Activated T-cell treated with anti-CD3 and anti-CD28 coated beads for 4 hours (primary cell): ENCODE data around the gene ITPR1.

Experiments
- DNase-seq: peaks from one replicate; pipeline ENCODE4 v3.0.0-alpha.2; 2020

The ITPR1 gene

DNA sequence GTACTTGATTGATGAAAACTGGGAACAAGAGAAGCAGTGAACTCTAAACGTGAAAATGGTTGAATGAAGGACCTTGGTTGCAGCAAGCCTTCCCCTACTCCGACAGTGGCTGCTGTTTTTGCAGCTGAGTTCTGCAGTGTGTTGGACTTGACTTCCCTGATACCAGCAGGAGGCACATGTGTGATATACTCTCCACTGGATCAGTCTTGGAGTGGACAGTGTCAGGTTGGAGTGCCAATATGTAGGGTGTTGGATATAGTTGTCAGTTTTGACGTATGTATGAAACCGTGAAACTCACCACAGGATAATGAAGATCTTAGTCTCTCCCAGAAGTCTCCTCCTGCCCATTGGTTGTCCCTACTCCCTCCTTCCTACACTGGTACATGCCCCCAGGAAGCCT, 106.5 kb downstream of the ITPR1 start:
- no peak for DNase-seq

DNA sequence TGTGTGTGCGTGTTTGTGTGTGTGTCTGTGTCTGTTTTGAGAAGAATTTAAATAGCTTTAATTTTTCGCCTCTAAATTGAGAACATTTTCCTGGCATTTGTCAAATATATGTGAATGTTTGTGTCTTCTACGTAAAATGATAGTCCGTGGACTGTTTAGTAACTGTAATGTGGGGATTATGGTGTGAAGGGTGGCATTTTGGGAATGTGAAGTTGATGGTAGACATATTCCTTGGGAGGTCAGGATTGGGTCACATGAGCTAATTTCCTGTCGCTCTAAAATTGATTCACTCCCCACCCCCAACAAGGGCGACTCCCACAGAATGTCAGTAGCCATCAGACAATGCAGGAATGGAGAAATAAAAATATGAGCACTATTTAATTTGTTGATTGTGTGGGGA, 107.3 kb downstream of the ITPR1 start:
- DNase-seq, result no peak

DNA sequence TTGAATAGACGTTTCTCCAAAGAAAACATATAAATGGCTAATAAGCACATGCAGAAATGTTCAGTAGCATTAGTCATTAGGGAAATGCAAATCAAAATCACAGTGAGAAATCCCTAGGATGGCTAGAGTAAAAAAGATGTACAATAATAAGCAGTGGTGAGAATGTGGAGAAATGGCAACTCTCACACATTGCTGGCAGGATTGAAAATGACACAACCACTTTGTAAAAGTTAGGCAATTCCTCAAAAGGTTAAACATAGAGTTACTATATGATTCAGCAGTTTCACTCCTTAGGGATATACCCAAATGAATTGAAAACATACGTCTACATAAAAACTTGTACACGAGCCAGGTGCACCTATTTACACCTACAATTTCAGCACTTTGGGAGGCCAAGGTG, 108.7 kb downstream of the ITPR1 start:
- no peak for DNase-seq

DNA sequence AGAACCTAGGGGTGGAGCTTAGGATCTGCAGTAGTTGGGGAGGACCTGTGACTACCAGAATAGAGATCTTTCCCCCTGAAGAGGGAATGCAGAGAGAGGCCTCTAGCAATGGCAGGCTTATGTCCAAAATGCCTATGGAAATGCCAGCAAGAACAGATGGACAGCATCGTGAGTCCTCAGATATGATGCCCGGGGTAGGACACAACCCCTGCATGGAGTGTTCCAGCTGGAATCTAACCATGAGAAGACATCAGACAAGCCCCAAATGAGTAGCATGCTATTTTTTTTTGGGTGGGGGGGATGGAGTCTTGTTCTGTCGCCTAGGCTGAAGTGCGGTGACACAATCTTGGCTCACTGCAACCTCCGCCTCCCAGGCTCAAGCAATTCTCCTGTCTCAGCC, 111.5 kb downstream of the ITPR1 start:
- DNase-seq, result no peak

DNA sequence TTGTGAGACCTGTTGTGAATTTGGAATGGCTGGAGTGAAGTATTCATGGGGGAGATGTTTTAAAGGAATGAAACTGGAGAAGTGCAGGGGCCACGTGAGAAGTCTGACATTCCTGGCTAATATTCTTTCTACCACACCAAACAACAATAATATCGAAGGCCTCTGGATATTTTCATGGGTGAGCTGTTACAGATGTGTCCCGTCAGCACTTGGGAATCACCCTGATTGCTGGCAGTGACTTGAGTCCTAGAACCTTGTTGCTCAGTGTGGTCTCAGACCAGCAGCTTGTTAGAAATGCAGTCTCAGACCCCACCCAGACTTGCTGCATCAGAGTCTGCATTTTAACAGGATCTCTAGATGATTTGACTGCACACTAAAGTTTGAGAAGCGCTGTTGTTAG, 113.8 kb downstream of the ITPR1 start:
- no peak for DNase-seq

DNA sequence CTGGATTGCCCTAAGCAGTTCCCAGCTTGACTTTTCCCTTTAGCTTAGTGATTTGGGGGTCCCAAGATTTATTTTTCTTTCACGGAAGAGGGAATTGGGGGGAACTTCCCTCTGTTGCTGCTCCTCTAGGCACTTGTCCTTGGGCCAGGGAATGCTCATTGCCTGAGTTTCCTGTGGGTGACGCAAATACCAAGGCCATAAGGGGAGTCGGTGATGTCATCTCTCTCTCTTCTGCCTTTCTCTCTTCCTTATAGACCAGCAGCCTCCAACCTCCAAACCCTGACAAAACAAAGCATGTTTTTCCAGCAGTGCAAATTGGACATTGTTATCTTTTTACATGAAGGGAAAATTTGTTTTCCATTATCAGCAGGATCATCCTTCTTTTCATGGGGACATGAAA, 120.2 kb downstream of the ITPR1 start:
- no peak for DNase-seq

DNA sequence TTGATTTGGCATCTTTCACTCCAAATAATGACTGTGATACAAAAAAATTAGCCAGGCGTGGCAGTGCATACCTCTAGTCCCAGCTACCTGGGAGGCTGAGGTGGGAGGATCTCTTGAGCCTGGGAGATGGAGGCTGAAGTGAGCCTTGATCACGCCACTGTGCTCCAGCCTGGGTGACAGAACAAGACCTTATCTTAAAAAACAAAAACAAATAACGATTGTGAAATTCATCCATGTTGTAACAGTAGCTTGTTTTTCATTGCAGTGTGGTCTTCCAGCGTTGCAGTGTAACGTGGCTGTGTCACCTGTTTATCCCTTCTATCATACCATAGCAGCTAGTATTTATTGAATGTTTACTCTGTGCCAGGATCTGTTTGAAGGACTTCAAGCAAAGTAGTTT, 120.9 kb downstream of the ITPR1 start:
- no peak for DNase-seq

DNA sequence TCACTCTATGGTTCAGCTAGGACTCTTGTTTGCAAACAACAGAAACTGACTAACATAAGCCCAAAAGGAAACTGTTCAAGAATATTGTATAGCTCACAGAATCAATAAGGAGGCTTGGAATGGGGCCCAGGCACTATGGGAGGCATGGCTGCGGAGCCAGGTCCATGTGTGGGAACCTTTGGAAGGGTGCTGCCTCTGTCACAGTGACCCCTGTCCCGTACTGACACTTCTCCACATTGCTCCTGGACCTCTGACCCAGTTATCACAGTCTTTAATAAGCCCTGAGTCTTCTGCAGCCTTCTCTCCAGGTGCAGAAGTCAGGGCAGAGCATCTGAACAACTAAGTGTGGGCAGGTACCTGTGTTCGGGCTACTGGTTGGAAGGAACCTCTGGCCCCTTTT, 121.8 kb downstream of the ITPR1 start:
- no peak for DNase-seq

DNA sequence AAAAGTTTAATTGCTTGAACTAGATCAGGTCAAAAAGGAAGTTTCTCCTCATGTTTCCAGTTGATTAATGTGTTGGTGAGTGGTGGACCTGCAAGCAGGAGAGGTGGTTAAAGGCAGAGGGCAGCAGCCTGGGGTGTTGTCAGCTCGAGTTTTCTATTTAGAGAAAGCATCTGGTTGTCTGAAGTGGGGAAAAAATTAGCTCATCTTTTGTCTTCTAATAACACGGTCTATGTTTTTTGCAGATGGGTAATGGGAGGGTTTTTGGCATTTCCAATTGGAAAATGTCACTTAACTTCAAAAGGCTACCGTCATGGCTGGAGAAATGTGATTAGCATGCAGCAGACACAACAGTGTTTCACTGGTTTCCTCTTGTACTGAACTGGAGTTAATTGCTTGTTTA, 122.6 kb downstream of the ITPR1 start:
- DNase-seq, result no peak

DNA sequence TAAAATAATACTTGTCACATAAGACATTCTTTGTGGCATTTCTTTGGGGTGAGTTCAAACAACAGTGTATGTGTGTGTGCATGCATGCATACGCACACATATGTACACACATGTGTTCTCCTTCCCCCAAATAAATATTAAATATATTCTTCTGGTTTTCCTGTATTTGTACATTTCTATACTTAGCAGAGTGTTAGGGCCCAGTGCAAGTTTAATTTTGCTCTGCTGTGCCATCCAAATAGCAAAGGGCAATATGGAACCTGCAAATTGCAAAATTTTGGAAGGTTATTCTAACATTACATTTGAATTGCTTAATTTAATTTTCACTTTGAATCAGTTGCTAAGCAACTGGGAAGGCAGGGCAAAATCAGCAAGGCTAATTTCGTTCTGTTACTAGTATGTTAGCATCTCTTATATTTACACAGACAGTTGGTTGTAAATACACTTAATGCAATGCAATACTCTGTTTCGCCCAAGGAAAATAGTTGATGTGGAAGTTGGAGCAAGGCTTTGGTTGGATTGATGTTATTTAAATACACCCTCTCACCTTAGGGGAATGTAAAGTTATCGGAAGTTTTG, 130.4 kb downstream of the ITPR1 start:
- DNase-seq, result no peak

DNA sequence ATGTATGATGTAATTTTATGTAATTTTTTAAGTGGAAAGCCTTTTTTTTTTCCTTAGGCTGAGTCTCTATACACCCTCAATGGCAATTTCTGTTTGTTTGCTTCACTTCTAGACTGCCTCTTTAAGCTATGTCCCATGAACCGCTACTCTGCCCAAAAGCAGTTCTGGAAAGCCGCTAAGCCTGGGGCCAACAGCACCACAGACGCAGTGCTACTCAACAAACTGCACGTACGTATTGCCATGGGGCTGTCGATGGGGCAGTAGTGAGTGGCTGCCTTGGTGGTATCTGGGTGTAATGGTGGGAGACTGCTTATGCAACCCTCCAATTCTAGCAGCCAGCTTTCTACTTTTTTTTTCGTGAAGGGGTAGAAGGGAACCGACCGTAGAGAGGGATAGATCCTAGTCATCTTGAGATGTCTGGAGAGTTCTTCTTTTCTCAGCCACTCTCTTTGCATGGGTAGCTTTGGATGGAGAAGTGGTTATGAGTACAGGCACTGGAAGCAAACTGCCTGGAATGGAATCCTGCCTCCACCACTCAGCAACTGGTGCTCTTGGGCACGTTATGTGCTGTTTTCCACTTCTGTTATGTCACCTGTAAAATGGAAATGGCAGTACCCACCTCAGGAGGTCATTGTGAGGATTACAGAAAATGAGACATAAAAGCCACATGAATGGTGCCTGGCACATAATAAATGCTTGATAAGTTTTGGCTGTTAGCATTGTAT, 134.7 kb downstream of the ITPR1 start:
- no peak for DNase-seq

DNA sequence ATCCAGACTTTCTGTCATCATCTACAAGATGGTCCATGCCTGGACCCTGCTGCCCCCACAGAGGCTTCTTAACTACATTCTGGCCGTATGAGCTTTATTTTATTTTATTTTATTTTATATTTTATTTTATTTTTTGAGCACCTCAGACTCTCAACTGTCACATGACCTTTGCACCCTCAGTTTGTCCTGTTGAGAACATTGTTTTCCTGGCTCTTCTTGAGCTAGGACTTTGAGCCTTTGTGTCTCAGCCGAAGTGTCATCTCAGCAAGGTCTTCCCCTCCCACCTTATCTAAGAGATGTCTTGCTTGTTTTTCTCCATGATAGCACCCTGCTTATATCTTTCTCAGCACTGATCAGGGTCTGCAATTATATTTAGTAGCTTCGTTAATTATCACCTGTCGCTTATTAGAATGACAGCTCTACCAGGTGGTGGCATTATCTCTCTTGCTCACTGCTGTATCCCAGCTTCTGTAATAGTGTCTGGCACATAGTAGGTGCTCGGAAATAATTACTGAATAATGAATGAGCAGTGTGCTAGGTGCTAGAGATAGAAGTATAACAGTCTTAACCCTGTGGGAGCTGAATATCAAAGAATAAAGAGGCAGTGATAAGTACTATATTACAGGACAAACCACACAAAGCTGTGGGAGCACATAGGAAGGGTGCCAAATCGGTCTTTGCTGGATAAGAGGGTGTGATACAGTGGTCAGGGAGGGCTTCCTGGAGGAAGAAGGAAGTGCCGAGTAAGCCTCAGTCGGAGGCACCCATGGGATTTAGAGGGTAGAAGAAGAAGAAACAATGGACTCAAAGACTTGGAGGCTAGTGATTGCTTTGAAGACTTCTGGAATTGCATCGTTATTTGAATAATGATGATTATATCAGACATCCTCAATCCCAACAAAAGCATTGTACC, 136.2 kb downstream of the ITPR1 start:
- no peak for DNase-seq

DNA sequence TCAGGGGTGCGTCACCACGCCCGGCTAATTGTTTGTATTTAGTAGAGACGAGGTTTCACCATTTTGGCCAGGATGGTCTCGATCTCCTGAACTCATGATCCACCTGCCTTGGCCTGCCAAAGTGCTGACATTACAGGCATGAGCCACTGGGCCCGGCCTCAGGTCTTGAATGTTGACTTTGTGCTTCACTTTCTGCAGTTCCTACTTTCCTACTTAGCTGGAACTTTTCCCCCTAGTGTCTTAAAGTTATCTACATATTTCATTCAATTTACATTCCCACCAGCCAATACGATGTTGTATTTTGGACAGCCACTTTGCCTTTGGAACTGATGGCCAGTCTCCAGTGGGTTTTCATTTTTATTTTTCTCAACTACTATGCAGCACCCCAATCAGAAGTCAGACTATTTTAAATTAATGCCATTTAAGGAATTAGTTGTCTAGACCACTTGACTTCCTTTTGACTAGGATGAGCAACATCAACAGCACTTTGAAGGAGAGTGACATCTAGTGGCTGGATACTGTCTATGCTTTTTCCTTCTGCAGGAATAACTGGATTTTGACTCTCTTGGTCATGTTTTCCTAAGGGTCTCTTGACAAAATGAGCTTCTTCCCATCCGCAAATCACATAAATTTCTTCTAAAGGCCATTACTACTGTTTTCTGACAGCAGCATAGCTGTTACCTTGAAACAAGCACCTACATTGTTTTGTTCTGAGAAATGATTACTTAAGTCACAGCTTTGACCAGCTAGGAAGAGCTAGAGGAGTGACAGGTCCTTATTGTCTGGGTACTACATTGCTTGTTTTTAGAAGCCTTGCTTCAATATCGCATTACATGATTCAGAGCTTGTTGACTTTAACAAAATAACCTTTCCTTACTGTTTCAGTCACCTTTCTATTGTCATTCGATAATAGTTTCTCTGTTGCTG, 140.2 kb downstream of the ITPR1 start:
- no peak for DNase-seq

DNA sequence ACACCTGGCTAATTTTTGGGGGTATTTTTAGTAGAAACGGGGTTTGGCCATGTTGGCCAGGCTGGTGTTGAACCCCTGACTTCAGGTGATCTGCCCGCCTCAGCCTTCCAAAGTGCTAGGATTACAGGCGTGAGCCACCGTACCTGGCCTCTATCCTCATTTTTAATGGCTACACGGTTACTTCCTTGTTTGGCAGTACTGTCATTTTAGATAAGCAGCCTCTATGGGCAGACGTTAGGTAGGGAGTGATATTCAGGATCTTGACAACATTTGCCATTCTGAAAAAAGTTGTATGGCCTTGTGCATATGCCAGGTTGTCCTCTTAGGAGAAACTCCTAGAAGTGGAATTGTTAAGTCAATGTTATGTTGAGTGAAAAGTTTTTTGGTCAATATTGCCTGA, 141.7 kb downstream of the ITPR1 start:
- no peak for DNase-seq

DNA sequence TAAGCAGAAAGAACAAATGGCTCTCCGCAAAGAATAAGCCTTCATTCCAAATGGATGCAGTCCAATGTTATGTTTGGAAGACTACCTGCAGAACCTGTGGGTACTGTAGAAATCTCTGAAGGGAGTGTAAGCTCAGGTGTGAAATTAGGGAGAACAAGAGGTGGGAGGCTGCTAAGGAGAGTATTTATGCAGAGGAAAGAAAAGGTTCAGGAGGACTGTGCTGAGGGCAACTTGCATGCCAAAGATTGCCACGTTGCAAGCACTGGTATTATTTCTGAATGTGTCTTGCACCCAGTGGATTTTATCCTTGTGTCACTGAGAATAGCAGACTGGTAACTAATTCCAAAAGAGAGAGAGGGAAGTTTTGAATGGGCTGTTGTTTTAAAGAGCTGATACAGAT, 144.1 kb downstream of the ITPR1 start:
- no peak for DNase-seq

DNA sequence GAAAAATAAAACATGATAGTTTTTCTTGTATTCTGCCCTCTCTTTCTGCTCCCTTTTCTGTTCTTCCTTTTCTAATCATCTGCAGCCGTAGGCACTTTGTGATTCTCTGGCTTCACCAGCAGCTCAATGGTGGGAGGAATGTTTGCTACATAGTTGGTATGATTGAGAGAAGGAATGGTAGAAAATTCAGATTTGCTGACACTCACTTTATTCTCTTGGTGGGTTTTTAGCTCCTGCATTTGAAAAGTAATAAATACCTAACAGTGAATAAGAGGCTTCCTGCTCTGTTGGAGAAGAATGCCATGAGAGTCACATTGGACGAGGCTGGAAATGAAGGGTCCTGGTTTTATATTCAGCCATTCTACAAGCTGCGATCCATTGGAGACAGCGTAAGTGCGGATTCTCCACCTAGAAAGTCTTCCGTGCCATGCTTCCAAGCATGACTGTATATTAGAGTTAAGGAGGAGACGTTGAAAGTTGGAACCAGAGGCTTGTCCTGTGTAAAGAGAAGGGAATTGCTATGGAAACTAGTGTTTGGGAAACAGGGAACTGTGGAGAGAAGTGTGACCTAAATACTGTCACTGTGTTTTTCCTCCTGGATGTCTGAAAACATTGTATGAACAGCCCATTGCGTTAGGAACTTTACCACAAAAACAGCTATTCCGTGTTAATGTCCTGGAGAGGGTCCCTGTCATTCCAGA, 148.9 kb downstream of the ITPR1 start:
- no peak for DNase-seq

DNA sequence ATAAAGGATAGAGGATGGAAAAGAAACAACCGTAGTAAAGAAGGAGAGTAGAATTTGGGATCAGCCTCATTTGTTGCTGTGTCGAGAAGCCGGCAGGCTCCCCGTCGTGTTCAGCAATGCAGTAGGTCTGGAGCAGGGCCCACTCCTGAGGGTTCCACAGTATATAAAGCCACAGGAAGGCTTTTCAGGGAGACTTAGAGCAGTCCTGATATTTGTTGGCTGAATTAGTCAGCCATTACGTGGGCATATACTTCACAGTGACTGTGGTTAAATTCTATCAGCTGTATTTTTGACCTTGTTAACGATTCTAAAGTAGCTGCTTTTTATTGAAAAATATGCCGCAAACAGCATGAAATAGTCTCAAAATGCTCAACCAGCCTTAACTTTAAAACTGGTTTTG, 149.5 kb downstream of the ITPR1 start:
- no peak for DNase-seq

DNA sequence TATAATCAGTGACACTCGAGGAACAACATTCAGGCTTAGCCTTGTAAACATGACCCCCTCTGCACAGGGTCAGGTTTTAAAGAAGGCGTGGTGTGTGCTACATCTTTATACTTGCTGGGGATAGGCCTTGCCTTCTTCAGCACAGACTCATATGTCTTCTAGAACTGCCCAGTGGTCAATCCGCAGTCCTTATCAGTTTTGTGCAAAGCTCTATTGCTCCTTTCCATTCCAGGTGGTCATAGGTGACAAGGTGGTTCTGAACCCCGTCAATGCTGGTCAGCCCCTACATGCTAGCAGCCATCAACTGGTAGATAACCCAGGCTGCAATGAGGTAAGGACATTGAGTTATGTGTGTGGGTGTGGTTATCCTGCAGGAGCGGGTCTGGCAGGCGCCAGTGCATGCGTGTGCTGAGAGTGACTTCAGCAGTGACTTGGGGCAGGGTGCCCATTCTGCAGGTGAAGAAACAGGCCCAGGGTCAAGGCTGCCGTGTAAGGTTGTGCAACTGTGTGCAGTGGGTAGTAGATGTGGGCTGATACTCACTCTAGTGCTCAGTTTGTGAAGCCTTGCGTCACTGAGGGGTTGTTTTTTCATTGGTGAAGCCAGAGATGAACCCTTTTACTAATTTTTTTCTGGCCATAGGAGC, 150.9 kb downstream of the ITPR1 start:
- no peak for DNase-seq

DNA sequence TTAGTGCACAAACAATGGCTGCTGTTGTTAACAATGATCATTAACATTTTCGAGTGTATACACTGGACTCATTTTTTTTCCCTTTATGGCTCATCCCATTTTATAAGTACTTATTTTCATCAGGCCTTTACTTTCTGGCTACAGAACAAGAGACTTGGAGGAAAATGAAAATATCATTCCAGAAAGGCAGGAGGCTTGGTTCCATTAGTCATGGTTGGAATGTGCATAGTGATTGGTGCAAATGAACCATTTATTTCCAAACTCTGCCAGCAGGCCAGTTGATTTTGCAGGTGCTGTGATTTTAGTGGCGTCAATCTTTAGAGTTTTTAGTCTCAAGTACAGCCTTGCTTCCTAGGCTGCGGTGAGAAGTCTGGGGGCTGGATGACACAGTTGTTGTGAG, 151.8 kb downstream of the ITPR1 start:
- DNase-seq, result no peak

DNA sequence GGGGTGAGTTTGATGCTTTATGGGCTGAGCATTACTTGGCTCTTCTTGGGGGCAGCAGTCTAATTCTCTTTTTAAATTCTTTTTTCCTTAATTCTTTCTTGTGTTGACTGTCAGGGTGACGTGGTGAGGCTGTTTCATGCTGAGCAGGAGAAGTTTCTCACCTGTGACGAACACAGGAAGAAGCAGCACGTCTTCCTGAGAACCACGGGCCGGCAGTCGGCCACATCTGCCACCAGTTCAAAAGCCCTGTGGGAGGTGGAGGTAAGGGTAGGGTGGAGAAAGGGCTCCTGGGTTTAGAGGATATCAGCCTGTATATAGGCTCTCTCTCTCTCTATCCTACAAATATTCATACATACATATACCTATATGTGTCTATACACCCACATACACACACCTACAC, 152.3 kb downstream of the ITPR1 start:
- no peak for DNase-seq

DNA sequence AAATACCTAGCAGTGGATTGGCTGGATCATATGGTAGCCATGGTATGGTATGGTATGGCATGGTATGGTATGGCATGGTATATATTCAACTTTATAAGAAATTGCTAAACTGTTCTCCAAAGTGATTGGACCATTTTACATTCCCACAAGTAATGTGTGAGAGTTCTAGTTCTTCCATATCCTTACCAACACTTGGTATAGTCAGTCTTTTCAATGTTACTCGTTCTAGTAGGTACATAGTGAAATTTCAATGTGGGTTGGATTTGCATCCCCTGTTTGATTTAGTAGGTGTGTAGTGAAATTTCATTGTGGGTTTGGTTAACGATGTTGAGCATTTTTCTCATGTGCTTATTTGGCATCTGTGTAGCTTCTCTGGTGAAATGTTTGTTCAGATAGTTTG, 154.3 kb downstream of the ITPR1 start:
- DNase-seq, result no peak
